Middle frontal gyrus (tissue), 1 donor: ENCODE results near the gene VPS11.

Source experiments
- DNase-seq: peaks from one replicate; pipeline ENCODE4 v3.0.0-alpha.2; 2015; ENCODE audit warnings: low spot score; ENCODE audit errors: extremely low spot score

Gene VPS11

GRCh38 chr11:119078675-119079420 is 11.2 kb downstream of the VPS11 start:
- no peak for DNase-seq

GRCh38 chr11:119081682-119082260 is 14.2 kb downstream of the VPS11 start:
- DNase-seq, result no peak

- DNase-seq, result peak; percentile 96
Observed at GRCh38 chr11:119084663-119085436, 17.2 kb downstream of the VPS11 start, which contains the start of gene HMBS. Gene HMBS, plus strand, starts transcription at chr11:119084881. Its CDS starts 153 bp downstream, at chr11:119085034.

- no peak for DNase-seq
Observed at GRCh38 chr11:119085437-119085847, 17.8 kb downstream of the VPS11 start.

DNA sequence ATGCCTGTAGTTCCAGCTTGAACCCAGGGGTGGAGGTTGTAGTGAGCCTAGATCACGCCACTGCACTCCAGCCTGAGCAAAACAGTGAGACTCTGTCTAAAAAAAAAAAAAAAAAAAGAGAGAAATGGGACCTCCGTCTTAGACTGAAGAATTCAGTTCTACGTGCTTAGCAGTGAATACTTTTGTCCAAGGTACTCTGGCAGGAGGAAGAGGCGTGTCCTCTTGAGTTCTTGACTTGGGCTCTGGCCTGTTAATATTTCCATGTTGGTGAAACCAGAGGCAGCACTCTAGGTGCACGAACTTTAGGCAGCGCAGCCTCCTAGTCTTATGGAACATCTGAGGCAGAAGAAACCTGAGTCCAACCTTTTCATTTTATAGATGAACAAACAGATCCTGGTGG is 19.5 kb downstream of the VPS11 start:
- no peak for DNase-seq

GRCh38 chr11:119087747-119088241 is 20.2 kb downstream of the VPS11 start:
- no peak for DNase-seq

DNA sequence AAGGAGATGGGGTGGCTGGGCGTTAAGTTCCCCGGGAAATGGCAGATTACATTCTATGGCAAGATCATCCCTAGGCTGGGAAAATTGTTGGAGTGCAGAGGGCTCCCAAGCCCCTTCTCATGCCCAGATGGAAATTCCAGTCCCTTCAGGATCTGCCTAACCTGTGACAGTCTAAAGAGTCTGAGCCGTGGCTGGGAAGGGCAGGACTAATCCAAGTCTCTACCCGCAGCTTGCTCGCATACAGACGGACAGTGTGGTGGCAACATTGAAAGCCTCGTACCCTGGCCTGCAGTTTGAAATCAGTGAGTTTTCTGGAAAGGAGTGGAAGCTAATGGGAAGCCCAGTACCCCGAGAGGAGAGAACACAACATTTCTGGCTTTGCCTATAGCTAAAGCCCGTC is 20.8 kb downstream of the VPS11 start:
- no peak for DNase-seq

DNA sequence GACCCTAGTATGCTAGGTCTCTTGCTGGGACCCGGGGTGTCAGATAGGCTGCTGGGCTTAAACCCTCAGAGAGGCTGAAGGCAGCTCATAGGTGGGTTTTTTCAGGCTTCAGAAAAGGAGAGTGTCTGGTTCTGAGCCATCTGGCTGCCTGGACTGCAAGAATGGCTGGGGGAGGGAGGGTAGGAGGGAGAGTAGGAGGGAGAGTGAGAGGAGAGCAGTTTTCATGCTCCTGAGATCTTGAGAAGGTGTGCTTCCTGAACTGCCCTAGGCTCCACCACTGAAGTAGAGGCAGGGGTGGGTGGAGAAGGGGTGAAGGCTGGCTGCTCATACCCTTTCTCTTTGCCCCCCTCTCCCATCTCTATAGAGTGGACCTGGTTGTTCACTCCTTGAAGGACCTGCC is 21.7 kb downstream of the VPS11 start:
- no peak for DNase-seq

- DNase-seq, result no peak
Observed at GRCh38 chr11:119091178-119091577, 23.6 kb downstream of the VPS11 start.

GRCh38 chr11:119091966-119092879 is 24.6 kb downstream of the VPS11 start:
- DNase-seq, result no peak

GRCh38 chr11:119092880-119093842 is 25.5 kb downstream of the VPS11 start:
- no peak for DNase-seq

DNA sequence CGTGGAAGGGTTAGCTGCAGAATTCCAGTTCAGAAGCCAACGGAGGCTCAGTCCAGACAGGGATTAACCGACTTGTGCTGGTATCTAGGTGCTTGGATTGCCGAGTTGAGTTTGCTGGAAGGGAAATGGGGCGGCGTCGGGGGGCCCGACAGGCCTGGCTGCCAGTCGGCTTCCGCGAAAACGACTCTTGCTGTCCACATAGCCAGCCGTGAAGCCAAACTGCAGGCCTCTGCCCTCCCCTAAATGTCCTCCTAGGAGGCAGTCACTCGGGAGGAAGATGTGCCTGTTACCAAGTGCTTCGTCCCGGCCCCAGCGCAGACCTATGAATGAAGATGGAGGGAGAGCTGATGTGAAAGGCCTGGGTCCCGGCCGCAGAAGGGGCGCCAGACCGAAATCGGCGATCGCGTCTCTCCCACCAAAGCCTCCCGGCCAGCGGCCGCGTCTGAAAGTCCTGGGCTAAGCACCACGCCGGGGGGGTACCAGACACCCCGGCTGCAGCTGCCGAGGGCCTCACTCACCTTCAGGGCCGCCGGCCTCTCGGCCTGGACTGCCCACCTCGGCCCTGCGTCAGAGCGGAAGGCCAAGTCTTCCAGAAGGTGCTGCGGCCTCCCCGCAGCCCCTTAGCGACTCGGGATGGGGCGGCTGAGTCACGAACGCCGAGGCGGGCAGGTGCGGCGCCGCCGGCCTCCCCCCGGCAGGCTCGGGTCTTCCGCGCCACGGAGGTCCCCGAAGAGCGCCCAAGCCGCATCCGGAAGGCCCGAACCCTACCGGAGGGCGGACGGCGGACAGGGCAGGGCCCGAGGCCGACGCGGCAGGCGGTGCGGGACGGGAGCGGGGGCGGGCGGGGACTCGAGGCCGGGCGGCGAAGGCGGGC is 26.6 kb downstream of the VPS11 start:
- no peak for DNase-seq

DNA sequence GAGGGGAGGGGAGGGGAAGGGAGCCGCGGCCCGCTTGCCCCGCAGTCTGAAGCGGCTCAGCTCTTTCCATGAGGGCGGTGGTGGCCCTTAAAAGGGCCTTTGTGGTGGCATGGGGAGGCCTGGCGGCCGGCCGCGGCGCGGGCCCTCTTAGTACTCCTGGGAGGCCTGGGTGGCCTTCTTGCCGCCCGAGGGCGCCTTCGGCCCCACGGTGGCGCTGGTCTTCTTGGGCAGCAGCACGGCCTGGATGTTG is 27.1 kb downstream of the VPS11 start:
- no peak for DNase-seq

DNA sequence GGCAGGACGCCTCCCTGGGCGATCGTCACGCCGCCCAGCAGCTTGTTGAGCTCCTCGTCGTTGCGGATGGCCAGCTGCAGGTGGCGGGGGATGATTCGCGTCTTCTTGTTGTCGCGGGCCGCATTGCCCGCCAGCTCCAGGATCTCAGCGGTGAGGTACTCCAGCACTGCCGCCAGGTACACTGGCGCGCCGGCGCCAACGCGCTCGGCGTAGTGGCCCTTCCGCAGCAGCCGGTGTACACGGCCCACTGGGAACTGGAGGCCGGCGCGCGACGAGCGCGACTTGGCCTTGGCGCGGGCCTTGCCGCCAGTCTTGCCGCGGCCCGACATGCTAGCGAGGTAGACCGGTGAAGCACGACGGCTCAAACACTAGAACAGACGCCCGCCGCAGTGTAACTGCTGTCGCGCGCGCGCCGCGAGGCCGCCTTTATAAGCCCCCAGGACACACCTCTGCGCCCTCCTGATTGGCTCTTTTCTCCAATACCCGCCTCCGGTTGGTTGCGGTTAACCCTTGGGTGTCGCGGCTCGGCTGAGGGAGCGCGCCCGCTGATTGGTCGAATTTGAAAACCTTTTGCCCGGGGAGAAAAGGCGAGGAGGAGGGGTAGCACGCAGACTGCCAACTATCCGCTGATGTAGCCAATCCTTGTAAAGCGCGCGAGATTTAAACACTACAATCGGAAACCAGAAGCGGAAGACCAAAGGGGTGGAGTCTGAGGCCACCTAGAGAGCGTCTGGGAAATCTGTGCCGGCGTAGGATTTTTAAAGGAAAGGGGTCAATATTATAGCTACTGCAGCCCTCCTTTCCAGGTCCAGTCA is 27.7 kb downstream of the VPS11 start:
- peak; percentile 98 for DNase-seq

DNA sequence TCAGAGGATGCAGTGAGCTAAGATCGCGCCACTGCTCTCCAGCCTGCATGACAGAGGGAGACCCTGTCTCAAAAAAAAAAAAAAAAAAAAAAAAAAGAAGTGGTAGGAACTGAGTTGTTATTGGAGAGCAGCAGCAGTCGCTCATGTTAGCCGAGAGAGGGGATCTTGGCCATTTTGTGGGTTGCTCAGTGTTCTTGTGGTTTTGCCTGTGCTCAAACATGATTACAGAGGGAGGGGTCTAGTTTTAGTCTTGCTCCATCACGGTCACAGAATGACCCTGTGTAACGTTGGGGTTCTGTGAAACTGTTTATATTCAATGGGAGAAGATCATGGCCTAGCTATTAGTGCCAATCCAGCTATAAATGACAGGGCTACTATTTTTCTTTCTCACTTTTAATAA is 32.1 kb downstream of the VPS11 start:
- no peak for DNase-seq

DNA sequence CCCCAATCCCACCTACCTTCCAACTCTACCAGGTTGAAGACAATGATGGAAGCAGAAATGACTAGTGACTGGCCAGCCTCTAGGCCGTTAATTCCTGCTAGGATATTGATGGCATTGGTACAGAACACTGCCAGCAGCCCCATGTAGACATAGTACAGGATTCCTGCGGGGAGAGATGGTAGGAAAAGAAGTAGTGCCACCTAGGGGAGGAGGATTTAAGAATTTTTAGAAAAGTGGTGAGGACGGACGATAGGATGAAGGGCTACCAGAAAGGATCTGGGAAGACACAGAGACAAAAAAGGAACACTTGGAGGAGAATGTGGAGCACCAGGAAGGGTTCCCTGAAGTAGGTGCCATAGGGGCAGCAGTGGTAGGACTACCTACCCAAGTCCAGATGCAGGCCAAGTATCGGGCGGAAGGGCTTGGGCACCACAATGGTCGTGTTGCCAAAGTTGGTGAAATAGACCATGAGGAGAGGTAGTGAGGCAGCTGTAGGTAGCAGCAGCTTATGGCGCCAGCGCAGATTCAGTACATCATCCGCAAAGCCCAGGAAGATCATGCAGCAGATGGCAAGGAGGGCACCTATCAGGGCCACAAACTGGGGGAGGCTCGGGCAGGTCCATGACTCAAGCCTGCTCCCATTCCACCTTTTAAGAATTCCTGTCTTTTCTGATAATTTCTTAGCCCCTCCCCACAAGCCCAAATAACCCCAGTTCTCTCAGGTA is 32.8 kb downstream of the VPS11 start:
- no peak for DNase-seq

DNA sequence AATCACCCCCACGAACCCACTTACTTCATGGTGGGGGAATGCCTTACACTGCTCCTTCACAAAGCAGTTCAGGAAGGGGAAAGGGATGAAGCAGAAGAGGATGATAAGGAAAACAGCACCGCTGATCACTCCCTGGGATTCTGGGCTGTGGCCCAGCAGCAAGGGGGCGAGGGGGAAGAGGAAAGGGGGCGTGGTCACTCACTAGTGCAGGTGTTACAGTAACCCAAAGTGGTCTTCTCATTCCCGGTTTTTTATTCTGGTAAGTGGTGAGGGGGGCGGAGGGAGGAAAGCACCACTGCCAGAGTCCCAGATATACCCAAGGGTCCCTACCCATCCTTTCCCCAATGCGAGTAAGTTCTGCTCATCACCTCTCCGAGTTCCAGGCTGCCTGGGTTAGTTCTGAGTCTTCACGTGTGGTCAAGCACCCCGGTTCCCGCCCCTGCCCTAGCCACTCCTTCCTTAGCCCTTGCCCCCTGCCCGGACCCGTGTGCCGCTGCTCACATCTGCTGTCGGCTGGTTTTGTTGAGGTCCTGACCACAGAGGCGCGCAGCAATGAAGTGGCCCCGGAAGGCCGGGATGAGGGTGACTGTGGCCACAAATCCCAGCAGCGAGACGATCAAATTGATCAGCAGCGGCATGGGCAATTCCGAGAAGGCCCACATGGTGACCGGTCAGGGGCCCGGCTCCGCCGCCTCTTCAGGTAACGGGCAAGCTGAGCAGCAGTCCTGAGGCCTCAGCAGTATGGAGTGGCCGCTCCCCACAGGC is 33.6 kb downstream of the VPS11 start:
- DNase-seq, result no peak
